K562 (cell line): ENCODE measurements around the gene DOLPP1. TPM values are rescaled to one million over a fixed set of nuclear protein-coding genes. Genes with fewer than 3 reads are reported as not detected.

Source experiments
- ARHGAP35 ChIP-seq: fragments of 450-650 bp; IDR thresholded peaks from 2 replicates; pipeline ENCODE4 v1.6.1; 2018; ENCODE audit not compliant: partially characterized antibody
- ATF2 ChIP-seq: sonication (generic); formaldehyde crosslinking; IDR thresholded peaks from 2 replicates; pipeline ENCODE4 v1.8.1; 2022; ENCODE audit warnings: missing genetic modification reagents
- CBX3 ChIP-seq, 2 experiments: IDR thresholded peaks; 1 replicate in 1 of 2; 2 replicates in 1 of 2; pipeline ENCODE4 v1.6.1; 2012; ENCODE audit warnings: inconsistent platforms in 2 of 2, low read length in 2 of 2, borderline replicate concordance in 1 of 2, control low read depth in 1 of 2
- CC2D1A ChIP-seq: fragments of 450-650 bp; IDR thresholded peaks from 2 replicates; pipeline ENCODE4 v1.6.1; 2017; ENCODE audit warnings: mild to moderate bottlenecking
- CREM ChIP-seq: IDR thresholded peaks from 2 replicates; pipeline ENCODE4 v1.6.1; 2014; ENCODE audit warnings: antibody characterized with exemption, low read depth
- CSDE1 ChIP-seq, 2 experiments: fragments of 450-650 bp; IDR thresholded peaks; 2 replicates each; pipeline ENCODE4 v1.6.1; 2016; ENCODE audit warnings: mild to moderate bottlenecking in 1 of 2
- E2F4 ChIP-seq: sonication (generic); formaldehyde crosslinking; IDR thresholded peaks from 2 replicates; pipeline ENCODE4 v1.8.0; 2022; ENCODE audit warnings: mild to moderate bottlenecking, low read depth, missing genetic modification reagents
- EP400 ChIP-seq: fragments of 450-650 bp; IDR thresholded peaks from 2 replicates; pipeline ENCODE4 v1.6.1; 2017; ENCODE audit warnings: antibody characterized with exemption, mild to moderate bottlenecking, moderate library complexity
- FOXA1 ChIP-seq: fragments of 450-650 bp; IDR thresholded peaks from 2 replicates; pipeline ENCODE4 v1.6.1; 2016; ENCODE audit warnings: mild to moderate bottlenecking, borderline replicate concordance
- ILK ChIP-seq: fragments of 450-650 bp; IDR thresholded peaks from 2 replicates; pipeline ENCODE4 v1.6.1; 2016; ENCODE audit warnings: missing genetic modification characterization, low read depth, mild to moderate bottlenecking, missing compliant biosample characterization, moderate library complexity, borderline replicate concordance
- JUND ChIP-seq, 2 experiments: IDR thresholded peaks; 2 replicates in 1 of 2; 3 replicates in 1 of 2; pipeline ENCODE4 v1.6.1; 2011; ENCODE audit warnings: borderline replicate concordance in 2 of 2, low read depth in 2 of 2, low read length in 2 of 2, improper control_type of control experiment in 1 of 2, missing biosample characterization in 1 of 2, missing genetic modification characterization in 1 of 2, missing genetic modification reagents in 1 of 2
- MCM7 ChIP-seq, 2 experiments: fragments of 450-650 bp; IDR thresholded peaks; 2 replicates each; pipeline ENCODE4 v1.6.1; 2016 to 2018
- PHF20 ChIP-seq: fragments of 450-650 bp; IDR thresholded peaks from 2 replicates; pipeline ENCODE4 v1.6.1; 2018; ENCODE audit not compliant: partially characterized antibody
- RBM25 ChIP-seq: fragments of 200-400 bp; formaldehyde crosslinking; IDR thresholded peaks from 2 replicates; pipeline ENCODE4 v1.6.1; 2018; ENCODE audit warnings: low read length, low read depth, moderate library complexity; ENCODE audit not compliant: severe bottlenecking
- SETDB1 ChIP-seq: IDR thresholded peaks from one replicate; pipeline ENCODE4 v1.6.1; 2012; ENCODE audit warnings: low read length, control low read depth, inconsistent platforms
- SIN3A ChIP-seq, 2 experiments: fragments of 150-350 bp in 1 of 2; IDR thresholded peaks; 2 replicates each; pipeline ENCODE4 v1.6.1; 2011 to 2016; ENCODE audit warnings: borderline replicate concordance in 2 of 2, low read depth in 2 of 2, low read length in 2 of 2, mild to moderate bottlenecking in 2 of 2, moderate library complexity in 2 of 2; ENCODE audit not compliant: control insufficient read depth in 1 of 2
- SMARCC2 ChIP-seq: fragments of 450-650 bp; IDR thresholded peaks from 2 replicates; pipeline ENCODE4 v1.6.1; 2017; ENCODE audit warnings: antibody characterized with exemption, moderate library complexity, mild to moderate bottlenecking, low read depth
- STAT6 ChIP-seq: sonication (generic); formaldehyde crosslinking; IDR thresholded peaks from 2 replicates; pipeline ENCODE4 v1.8.1; 2023; ENCODE audit warnings: mild to moderate bottlenecking, missing genetic modification reagents
- ZFP1 ChIP-seq: fragments of 450-650 bp; formaldehyde crosslinking; IDR thresholded peaks from 2 replicates; pipeline ENCODE4 v1.4.0; 2020; ENCODE audit warnings: mild to moderate bottlenecking, mixed read lengths
- ZNF124 ChIP-seq: sonication (generic); formaldehyde crosslinking; IDR thresholded peaks from 2 replicates; pipeline ENCODE4 v1.8.1; 2022; ENCODE audit warnings: missing genetic modification reagents
- ZNF174 ChIP-seq: fragments of 250-450 bp; sonication (Bioruptor Pico); IDR thresholded peaks from 2 replicates; pipeline ENCODE4 v1.4.0; 2020; ENCODE audit warnings: mild to moderate bottlenecking
- ZNF24 ChIP-seq: fragments of 450-650 bp; IDR thresholded peaks from 2 replicates; pipeline ENCODE4 v1.6.1; 2016
- ZNF445 ChIP-seq: fragments of 250-450 bp; sonication (Bioruptor Pico); IDR thresholded peaks from 2 replicates; pipeline ENCODE4 v1.4.0; 2020; ENCODE audit warnings: low read depth, mild to moderate bottlenecking, moderate library complexity
- ZNF696 ChIP-seq: fragments of 250-450 bp; sonication (Bioruptor Pico); conservative IDR thresholded peaks from 2 replicates; pipeline ENCODE4 v1.4.0; 2020; ENCODE audit warnings: mild to moderate bottlenecking, moderate library complexity
- polyA plus RNA-seq, 8 experiments: library from polyadenylated mRNA; depleted of rRNA in 4 of 8; stranded (reverse) in 5 of 8; unstranded in 3 of 8; fragments of >200 nt; fragmentation: Nextera tagmentation in 2 of 8; fragmentation: Illumina TruSeq in 1 of 8; extraction: Ambion mirVana in 2 of 8; extraction: Trizol in 1 of 8; gene quantifications; 2 replicates each; pipeline versions ENCODE4 v1.2.1 to v1.2.3, GENCODE V29; 2011 to 2014; ENCODE audit warnings: inconsistent platforms in 1 of 8, missing spikeins in 1 of 8
- total RNA-seq, 7 experiments: library from RNA; depleted of rRNA in 6 of 7; stranded (reverse); fragments of >200 nt in 6 of 7; fragmentation: Illumina TruSeq in 2 of 7; extraction: Trizol in 2 of 7; gene quantifications; 2 replicates each; pipeline versions ENCODE4 v1.2.1 to v1.2.3, GENCODE V29; 2011 to 2021; ENCODE audit warnings: low replicate concordance in 1 of 7

The DOLPP1 gene
- total and polyA plus RNA-seq, 9 of the 15 experiments (the other 6 are each of a cell fraction or from before 2014, with no cell fraction given): 3.0 to 39.8 (median 30.5) TPM

DNA sequence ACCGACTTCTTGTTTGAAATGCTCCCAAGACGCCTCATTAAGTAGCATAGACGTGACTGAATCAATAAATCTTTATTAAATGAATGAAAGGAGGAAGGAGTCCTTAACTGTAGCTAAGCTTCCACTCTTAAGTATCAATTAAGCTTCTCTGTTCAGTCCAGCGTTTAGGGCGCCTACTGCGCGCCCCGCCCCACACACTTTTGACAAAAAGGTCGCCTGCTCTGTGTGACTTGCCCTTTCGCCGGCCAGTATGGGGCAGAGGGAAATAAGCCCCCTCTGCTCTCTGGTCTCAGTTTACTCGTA is 662 bp upstream of the DOLPP1 start (continued):
- TF ChIP-seq EP400 (no peak), ZFP1 (CRISPR knock-in tag) (no peak), ZNF174 (CRISPR knock-in tag) (no peak), MCM7 (IDR thresholded peaks at IDR 0.05) (no peak), RBM25 (no peak), CREM (no peak), SMARCC2 (no peak), ZNF24 (0 out of 2 replicates have a peak, but pooled peaks have one; percentile 24), CSDE1 (IDR thresholded peaks at IDR 0.05) (no peak), PHF20 (peak; percentile 44), SETDB1 (no peak), ATF2 (no peak), ZNF124 (CRISPR knock-in tag) (no peak), ZNF696 (CRISPR knock-in tag) (no peak), FOXA1 (no peak), STAT6 (CRISPR knock-in tag) (no peak), CC2D1A (no peak), ARHGAP35 (no peak), CBX3 (IDR thresholded peaks at IDR 0.05; ENCODE audit: borderline replicate concordance in 1 of 2, low read length in 2 of 2) (no peak; a peak in 1 of 3 replicates), JUND (IDR thresholded peaks at IDR 0.05; ENCODE audit: borderline replicate concordance, low read depth, low read length) (no peak), JUND (tag; IDR thresholded peaks at IDR 0.05; ENCODE audit: borderline replicate concordance, low read depth, low read length) (no peak), E2F4 (CRISPR knock-in tag) (no peak), SIN3A (IDR thresholded peaks at IDR 0.05; ENCODE audit: borderline replicate concordance in 2 of 2, control insufficient read depth in 1 of 2, low read depth in 2 of 2, low read length in 2 of 2) (no peak), ILK (no peak), ZNF445 (no peak)
